Skeletal muscle cell (primary cell): ENCODE results near the gene STAMBPL1.
"Not testable (repeated sequence)": the region's sequence is repeated elsewhere in the genome, so short reads cannot be mapped to it uniquely, and the experiment has no call there.

Source experiments
- DNase-seq: peaks from one replicate; pipeline ENCODE4 v3.0.0-alpha.2; 2010; ENCODE audit warnings: low read depth
- H3K4me3 ChIP-seq: 2 replicates; pipeline ENCODE4 v1.5.1; 2011; ENCODE audit warnings: low read depth, mild to moderate bottlenecking, control low read depth, low read length, moderate library complexity

STAMBPL1 gene

DNA sequence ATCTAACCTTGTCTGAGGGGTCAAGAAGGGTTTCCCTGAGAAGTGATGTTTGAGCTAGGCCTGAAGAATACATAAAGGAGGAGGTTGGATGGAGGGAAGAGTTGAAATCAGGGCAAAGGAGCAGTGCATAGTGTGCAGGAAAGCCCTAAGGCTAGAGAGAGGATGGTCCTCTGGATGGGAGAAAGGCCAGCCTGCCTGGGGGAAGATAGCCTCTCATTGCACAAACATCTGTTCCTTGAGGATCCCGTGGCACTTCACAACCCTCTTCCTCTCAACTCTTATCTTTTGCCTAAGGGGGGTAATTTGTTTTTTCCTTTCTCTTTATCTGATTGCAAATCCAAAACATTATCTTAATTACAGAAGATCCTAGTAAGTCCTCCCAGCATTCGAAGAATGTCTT, 35.7 kb downstream of the STAMBPL1 start:
- DNase-seq: no peak
- H3K4me3 ChIP-seq: no peak overlapping the region

DNA sequence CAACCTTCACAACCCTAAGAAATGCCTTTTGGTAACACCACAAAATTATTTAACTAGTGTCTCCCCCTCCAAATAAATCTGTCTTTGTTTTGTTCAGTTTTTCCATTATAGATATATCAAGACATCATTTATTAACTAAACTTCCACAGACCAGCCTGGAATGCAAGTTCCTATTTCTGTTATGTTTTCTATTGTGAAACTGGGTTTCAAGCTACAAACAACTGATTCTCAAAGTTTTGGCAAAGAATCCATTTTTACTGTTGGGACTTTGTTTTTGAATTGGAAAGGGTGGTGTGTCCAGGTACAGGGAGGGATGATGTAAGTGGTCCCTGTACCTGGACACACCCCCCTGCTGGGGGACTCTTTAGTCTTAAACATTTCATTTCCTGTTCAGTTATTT, 36.2 kb downstream of the STAMBPL1 start:
- H3K4me3 ChIP-seq: no peak overlapping the region
- DNase-seq: no peak

DNA sequence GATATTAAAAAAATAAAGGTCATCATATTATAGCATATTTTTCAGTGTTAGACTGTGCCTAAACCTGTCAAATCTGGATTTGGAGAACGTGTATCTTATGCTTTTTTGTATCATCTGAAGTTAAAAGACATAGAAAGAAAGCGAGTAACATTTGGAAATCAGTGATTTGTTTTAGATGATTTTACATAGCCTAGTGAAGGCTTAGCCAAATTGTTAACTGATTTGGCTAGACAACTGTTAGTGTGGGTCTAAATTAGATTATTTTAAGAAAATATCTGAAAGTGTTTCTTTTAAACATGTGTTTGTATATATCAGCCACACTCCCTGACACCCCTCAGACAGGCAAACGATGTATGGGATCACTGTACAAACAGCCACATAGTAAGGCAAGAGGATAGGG, 36.9 kb downstream of the STAMBPL1 start:
- DNase-seq: no peak
- H3K4me3 ChIP-seq: no peak overlapping the region

DNA sequence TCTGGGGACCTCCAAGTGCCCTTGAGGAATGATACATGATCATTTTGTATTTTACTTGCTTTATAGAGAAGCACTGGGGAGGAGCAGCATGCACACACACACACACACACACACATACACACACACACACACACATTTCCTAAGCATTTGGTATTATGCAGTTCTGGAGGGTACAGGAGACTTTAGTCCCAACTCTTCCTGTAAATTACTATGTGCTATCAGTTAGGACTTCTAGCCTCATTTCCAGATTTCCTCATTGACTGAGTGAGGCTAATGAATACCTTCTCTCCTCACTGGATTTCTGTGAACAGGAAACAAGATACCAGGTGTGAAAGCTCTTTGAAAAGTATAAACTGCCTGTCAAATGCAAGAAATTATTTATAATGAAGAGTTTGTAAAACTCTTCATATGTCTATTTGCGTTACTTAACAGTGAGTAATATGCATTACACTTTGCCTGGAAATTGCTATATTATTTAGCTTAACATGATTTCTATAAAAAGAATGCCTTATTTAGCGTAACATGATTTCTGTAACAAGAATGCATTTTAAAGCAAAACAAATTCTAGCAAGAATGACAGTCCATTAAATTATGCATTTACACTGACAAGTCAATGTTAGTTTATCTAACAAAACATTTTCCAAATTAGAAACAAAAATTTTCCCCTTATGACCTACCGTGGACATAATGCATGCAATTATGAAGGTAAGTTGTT, 38.3 kb downstream of the STAMBPL1 start:
- no peak for DNase-seq
- no peak overlapping the region for H3K4me3 ChIP-seq

DNA sequence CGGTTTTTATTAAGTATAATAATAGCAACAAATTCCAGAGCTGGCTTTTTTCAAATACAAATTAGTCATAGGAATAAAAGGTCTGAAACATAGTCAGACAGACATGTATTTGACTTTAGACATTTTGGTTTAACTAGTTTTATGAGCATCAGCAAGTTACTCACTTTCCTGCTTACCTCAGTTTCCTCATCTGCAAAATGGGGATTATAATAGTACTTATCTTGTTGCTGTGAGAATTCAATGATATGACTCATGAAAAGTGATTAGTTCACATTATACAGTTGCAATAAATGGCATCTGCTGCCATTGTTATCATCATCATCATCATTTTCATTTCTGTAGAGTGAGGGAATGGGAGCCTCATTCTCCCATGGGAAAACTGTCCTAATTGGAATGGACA, 39.0 kb downstream of the STAMBPL1 start:
- H3K4me3 ChIP-seq: no peak overlapping the region
- no peak for DNase-seq

DNA sequence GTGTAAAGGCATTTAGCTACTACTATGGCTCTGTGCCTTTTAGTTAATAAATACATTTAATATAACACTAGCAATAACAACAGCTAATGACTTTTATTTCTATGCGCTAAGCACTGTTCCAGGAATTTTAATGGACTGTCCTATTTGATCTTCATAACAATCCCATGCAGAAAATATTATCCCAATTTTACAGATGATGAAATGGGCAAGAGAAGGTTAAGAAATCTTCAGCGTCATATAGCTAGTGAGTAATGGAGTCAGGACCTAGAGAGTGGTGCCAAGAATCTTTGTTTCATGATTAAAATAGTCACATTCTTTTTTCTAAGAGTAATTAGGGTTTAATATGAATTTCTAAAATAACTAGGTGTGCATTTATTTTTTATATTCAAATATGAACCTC, 40.2 kb downstream of the STAMBPL1 start:
- no peak for DNase-seq
- no peak overlapping the region for H3K4me3 ChIP-seq

DNA sequence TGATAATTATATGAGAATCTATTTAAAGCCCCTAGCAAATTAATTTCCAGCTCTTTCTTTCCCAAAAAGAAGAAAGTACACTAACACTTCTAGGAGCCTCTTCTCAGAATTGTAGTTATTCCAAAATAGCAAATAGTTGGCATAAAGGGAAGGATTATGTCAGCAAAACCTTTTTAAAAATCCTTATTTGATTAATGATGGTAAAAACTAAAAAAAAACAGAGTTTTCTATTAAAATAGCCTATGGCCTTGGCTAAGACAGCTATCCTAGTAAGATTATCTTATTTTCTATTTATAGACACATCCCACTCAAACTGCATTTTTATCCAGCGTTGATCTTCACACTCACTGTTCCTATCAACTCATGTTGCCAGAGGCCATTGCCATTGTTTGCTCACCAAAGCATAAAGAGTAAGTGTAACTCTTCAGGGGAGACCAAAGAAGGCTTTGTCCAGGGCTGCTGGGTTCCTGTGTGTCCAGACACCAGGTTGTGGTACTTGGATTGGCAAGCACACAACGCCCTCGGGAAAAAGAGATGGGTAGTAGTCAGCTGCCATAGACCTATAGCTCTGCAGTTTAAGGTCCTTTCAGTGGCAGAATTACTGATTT, 41.0 kb downstream of the STAMBPL1 start:
- DNase-seq: no peak
- no peak overlapping the region for H3K4me3 ChIP-seq

DNA sequence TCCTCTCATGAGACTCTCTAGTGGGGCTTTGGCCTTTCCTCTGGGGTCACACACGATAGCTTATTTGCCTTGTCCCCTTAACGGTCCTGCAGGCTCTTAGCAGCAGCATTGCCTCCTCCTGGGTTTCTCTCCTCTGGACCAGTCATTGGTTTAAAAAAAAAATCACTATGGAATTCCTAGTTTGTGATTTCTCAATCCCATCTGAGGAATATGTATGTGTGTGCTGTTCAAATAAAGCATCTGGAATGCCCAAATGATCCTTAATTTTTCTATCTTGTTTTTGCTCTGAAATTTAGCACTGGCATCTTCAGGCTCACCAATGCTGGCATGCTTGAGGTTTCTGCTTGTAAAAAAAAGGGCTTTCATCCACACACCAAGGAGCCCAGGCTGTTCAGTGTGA, 42.0 kb downstream of the STAMBPL1 start:
- no peak for DNase-seq
- no peak overlapping the region for H3K4me3 ChIP-seq

DNA sequence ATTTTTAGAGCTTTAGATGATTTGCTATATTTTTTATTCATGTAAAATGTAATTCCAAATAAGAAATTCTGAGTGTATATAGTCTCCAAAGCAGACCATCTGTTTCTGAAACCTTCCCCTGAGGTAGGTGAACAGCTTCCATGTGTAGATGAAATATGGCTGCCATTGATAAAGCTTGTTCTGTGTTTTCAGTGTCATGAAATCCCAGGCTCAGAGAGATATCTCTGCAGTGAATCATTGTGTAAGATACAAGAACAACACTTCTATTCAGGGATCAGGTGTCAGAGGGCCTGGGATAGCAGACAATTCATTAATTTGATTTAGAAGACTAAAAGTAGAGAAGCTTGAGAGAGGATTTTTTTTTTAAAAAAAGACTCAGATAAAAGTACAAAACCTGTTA, 43.5 kb downstream of the STAMBPL1 start:
- DNase-seq: peak; percentile 36
- no peak overlapping the region for H3K4me3 ChIP-seq

DNA sequence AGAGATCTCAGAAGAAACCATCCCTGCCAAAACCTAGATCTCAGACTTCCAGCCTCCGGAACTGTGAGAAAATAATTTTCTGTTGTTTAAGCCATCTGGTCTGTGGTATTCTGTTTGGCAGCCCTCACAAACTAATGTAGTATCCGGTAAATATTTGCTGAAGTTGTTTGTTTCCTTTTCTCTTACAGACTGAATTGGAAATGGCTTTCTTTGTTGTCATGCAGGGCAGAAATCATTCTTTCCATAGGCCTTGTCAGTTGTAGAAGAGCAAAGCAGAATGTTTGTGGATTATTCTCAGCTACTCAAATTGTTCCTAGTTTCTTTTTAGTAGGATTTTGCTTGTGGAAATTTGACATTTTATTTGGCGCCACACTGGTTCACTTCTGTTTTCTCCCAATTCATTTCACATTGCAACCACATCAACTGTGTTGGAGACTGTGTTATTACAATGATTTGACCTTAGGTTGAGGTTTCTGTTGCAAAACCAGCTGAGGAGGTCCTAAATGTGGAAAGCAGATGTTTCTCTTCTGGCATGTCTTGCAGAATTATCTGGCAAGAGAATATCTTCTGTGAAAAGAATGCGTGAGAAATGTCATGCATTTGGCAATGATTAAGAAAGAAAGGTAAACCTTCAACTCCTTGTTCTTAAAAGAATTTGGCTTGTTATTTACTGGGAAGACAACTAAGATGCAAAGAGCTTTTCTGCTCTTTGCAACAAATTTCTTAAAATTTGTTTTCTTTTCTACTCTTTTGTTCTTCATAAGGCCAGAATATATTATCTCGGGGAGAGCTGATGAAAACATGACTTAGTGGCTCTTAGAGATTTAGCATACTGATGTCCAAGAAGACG, 46.7 kb downstream of the STAMBPL1 start:
- no peak overlapping the region for H3K4me3 ChIP-seq
- peak; percentile 93 for DNase-seq

DNA sequence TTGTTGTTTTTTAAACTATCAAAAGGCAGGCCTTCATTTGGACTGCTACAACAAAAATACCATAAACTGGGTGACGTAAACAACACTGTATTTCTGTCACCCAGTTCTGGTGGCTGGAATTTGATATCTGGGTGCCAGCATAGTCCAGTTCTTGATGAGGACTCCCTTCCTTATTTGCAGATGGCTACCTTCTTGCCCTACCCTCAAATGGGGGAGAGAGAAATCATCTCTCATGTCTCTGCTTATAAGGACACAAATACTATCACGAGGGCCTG, 47.3 kb downstream of the STAMBPL1 start:
- DNase-seq: no peak
- H3K4me3 ChIP-seq: no peak overlapping the region

DNA sequence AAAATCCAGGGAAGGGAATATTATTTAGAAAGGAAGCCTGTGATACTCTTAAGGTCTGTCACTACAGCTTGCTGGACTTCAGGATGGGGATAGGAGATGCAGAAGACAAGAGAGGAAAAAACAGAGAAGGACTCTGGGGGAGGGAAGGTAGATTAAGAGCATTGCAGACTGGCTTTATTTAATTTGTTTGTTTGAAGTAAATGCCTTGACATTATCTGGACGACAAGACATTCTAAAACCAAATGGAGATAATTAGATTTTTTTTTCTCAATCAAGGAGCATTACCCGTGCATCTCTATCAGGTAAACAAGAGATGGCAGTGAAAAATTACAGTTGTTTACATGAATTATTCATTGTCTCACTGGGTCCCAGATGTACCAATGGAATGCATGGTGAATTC, 48.2 kb downstream of the STAMBPL1 start:
- no peak overlapping the region for H3K4me3 ChIP-seq
- no peak for DNase-seq

DNA sequence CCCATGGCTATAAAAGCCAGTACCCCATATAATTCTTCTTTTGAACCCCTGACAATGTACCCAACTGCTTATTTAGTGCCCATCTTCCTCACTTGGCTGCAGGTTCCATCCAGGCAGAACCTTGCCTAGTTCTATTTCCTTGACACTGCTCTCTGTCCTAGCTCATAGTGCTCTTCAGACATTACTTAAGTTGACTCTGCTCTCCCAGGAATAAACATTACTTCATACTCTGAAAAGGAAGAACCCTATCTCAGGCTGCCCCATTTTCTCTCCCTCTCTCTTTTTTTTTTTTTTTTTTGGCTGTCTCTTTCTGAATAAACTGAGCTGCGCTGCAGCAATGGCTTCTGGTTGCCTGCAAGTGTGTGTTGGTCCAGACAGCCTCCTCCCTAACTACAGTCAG, 51.5 kb downstream of the STAMBPL1 start:
- H3K4me3 ChIP-seq: no peak overlapping the region
- no peak for DNase-seq

DNA sequence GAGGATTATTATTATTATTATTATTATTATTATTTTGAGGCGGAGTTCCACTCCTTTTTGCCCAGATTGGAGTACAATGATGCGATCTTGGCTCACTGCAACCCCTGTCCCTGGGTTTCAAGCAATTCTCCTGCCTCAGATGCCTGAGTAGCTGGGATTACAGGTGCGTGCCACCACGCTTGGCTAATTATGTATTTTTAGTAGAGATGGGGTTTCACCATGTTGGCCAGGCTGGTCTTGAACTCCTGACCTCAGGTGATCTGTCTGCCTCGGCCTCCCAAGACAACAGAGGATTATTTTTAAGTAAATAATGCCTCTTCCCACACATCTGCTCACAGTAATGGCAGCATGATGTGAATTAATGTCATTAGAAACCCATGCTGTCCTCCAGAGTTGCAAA, 52.0 kb downstream of the STAMBPL1 start:
- not testable (repeated sequence) for DNase-seq

DNA sequence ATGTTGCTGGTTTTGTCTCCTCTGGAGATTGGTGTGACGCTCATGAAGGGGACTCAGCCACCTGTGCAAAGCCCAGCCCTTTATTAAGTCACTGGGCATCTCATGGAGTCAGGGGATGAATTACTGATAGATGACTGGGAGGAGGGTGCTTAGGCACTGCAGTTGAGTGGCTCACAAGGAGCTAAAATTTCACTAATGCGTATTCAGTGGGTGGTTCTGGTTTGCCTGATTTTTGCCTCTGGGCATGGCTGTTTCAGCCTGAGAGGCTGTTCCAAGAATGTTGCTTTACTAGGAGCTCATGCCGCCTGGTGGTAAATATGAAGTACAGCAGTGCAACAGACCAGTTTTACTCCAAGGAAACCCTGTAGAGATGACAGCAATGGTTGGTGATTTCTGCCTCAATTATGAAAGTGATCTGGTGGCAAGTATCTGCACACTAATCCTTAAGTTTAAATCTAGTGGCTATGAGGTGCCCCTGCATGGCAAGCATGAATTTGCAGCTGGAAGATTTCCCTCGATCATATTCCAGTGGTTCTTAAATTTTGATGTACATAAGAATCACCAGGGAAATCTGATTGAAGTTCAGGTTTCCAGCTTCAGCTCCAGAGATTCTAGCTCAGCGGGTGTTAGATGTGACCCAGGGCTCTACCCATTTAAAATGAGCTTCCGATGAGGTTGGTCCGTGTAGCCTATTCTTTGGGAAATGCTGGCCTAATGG, 52.7 kb downstream of the STAMBPL1 start:
- no peak overlapping the region for H3K4me3 ChIP-seq
- DNase-seq: peak; percentile 32

More for the DNA sequence above, 52.0 kb downstream of the STAMBPL1 start:
- H3K4me3 ChIP-seq: not testable (repeated sequence)

DNA sequence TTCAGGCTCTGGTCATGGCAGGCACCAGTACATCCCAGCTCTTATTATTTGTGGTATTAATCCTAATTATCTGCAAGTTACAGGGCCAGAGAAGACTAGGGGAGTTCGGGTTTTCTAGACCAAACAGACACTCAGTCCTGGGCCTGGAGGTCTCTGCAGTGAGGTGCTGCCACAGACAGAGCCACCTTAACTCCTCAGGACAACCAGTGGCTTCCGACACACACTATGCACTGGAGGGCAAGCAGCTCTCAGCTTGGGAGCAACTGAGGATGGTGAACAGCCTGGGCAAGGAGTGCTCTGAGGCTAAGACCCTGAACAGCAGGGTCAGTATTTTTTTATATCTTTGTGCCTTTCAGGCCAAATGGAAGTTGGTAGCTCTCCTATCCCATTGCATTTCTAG, 53.5 kb downstream of the STAMBPL1 start:
- DNase-seq: no peak
- no peak overlapping the region for H3K4me3 ChIP-seq

DNA sequence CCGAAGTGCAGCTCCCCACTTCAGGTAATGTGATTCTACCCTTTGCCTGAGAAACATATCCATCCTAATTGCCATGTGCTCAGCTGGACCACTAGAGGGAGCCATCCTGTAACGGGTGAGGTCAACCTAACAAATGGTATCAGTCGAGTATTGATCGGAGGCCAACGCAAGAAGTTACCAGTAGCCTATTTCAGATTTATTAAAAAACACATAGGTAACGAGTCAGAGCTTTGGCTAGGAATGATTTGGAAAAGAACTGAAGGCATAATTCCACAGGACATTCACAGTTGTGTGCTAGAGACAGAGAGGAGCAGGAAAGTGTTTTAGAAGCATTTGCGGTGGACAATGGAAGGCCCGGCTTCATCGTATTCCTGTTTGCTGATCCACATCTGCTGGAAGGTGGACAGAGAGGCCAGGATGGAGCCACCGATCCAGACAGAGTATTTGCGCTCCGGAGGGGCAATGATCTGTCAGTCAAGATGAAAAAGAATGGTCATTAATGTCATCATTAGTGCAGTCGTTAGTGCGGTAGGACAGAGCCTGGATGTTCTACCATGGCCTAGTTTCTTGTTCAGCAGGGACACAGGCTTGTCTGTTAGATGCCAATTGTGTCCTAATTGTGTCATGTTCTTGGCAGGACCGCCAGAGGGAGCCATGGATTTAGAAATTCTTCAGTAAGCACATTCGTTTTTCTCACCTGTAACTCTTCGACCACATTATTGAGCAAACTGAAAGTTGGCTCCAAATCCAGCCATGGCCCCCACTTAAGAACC, 55.0 kb downstream of the STAMBPL1 start:
- peak; percentile 39 for DNase-seq
- H3K4me3 ChIP-seq: no peak overlapping the region

DNA sequence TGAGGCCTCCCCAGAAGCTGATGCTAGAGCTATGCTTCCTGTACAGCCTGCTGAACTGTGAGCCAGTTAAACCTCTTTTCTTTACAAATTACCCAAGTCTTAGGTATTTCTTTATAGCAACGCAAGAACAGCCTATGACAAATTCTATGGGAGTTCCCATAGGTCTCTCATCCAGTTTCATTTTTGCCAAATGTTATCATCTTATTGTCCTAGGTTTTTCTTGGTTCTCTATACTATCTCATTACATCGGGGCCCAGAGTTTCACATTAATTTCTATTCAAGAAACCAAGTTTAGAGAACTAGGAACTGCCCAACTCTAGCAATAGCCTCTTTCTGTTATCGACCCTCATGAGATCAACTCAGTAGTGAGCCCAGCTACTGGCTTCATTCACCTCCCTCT, 56.6 kb downstream of the STAMBPL1 start:
- DNase-seq: no peak
- no peak overlapping the region for H3K4me3 ChIP-seq

DNA sequence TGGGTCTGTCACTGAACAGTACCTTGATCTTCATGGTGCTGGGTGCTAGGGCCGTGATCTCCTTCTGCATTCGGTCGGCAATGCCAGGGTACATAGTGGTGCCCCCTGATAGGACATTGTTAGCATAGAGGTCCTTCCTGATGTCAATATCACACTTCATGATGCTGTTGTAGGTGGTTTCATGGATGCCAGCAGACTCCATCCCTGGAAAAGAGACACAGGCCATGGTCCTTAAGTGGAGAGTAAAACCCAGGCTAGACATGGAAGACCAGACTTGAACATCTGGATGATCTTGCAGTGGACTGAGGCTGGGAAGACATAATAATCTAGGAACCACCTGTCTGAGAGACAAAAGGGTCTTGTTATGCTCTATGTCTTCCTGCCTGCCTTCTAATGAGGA, 58.0 kb downstream of the STAMBPL1 start:
- DNase-seq: no peak
- no peak overlapping the region for H3K4me3 ChIP-seq

DNA sequence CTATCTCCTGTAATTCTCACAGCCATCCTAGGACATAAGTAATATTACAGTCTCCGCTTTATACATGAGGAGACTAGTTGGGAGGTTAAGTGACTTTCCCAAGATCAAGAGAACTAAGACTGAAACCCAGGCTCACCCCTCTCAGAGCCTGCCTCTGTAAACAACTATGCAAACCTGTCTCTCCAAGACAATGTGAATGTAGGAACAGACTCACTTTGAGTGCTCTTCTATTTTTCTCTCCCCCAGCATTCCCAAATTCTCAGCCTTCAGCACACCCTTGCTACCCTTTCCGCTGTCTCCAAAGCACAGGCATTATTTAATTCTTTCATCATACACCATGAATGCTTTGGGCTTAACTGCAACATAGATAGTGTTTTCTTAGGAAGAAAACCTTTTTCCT, 58.9 kb downstream of the STAMBPL1 start:
- H3K4me3 ChIP-seq: no peak overlapping the region
- no peak for DNase-seq
